Measurements from ENCODE around the gene PARM1. TPM values are rescaled to one million over a fixed set of nuclear protein-coding genes. Genes with fewer than 3 reads are reported as not detected.

PARM1 gene
- total and polyA plus RNA-seq, 8 donors: 29.4 to 140 (median 54.4) TPM

GRCh38 chr4:75071317-75071716 is 138.4 kb downstream of the PARM1 start:
- intact Hi-C loops (cut with DNase I): no loop called here
- no peaks in the 10 kb centered on the region for H3K9me3 ChIP-seq
- H3K27me3 ChIP-seq: no peaks in the 10 kb centered on the region
- H3K4me3 ChIP-seq: no peak overlapping the region
- no peaks in the 10 kb centered on the region for H3K4me1 ChIP-seq
- DNase-seq (no peak), ATAC-seq (no peak)
- no peak for TF ChIP-seq CTCF (IDR thresholded peaks at IDR 0.05)
- H3K36me3 ChIP-seq: no peaks in the 10 kb centered on the region
- no peak overlapping the region for H3K27ac ChIP-seq

GRCh38 chr4:75080888-75081287 is 148.0 kb downstream of the PARM1 start:
- intact Hi-C loops (cut with DNase I): no loop called here
- ATAC-seq (no peak), DNase-seq (no peak)
- no peak overlapping the region for H3K27ac ChIP-seq
- no peaks in the 10 kb centered on the region for H3K36me3 ChIP-seq
- no peak for TF ChIP-seq CTCF (IDR thresholded peaks at IDR 0.05)
- no peaks in the 10 kb centered on the region for H3K27me3 ChIP-seq
- H3K4me1 ChIP-seq: no peaks in the 10 kb centered on the region
- H3K4me3 ChIP-seq: no peak overlapping the region
- H3K9me3 ChIP-seq: peaks cover 0 to 2% of the 10 kb centered on the region in 2 donors

GRCh38 chr4:75081561-75081960 is 148.6 kb downstream of the PARM1 start:
- TF ChIP-seq CTCF (IDR thresholded peaks at IDR 0.05): no peak
- intact Hi-C loops (cut with DNase I): no loop called here
- no peaks in the 10 kb centered on the region for H3K36me3 ChIP-seq
- no peak overlapping the region for H3K27ac ChIP-seq
- H3K4me1 ChIP-seq: no peaks in the 10 kb centered on the region
- ATAC-seq: no peak
- peaks cover 0 to 2% of the 10 kb centered on the region in 2 donors for H3K9me3 ChIP-seq
- H3K4me3 ChIP-seq: no peak overlapping the region
- no peak for DNase-seq
- no peaks in the 10 kb centered on the region for H3K27me3 ChIP-seq

DNA sequence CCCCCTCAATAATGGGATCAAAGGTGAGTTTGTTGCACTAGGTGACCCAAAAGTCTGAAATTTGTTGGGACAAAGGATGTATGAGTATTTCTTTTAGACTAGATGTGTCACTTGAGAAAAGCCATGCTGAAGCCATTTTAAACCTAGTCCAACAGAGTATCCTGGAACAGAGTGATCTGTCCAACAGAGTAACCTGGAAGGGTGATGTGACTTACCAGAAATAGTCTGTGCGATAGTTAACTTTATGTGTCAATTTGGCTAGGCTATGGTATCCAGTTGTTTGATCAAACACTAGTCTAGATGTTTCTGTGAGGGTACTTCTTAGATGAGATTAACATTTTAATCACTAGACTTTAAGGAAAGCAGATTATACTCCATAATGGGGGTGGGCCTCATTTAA is 154.5 kb downstream of the PARM1 start:
- H3K4me3 ChIP-seq: no peak overlapping the region
- H3K4me1 ChIP-seq: no peaks in the 10 kb centered on the region
- intact Hi-C loops (cut with DNase I): no loop called here
- ATAC-seq: no peak
- peaks cover 0 to 2% of the 10 kb centered on the region in 2 donors for H3K9me3 ChIP-seq
- DNase-seq: no peak
- H3K27me3 ChIP-seq: no peaks in the 10 kb centered on the region
- no peak for TF ChIP-seq CTCF (IDR thresholded peaks at IDR 0.05)
- H3K27ac ChIP-seq: no peak overlapping the region
- H3K36me3 ChIP-seq: no peaks in the 10 kb centered on the region

- no peaks in the 10 kb centered on the region for H3K36me3 ChIP-seq
- H3K4me3 ChIP-seq: no peak overlapping the region
- DNase-seq: no peak
- intact Hi-C loops (cut with DNase I): no loop called here
- H3K27me3 ChIP-seq: no peaks in the 10 kb centered on the region
- TF ChIP-seq CTCF (IDR thresholded peaks at IDR 0.05): no peak
- peaks cover 0 to 2% of the 10 kb centered on the region in 2 donors for H3K9me3 ChIP-seq
- no peaks in the 10 kb centered on the region for H3K4me1 ChIP-seq
- no peak overlapping the region for H3K27ac ChIP-seq
- ATAC-seq: no peak
These were observed 154.9 kb downstream of the PARM1 start for GRCh38 chr4:75087865-75088264.
